ENCODE results near the gene TAC4.
A peak's percentile ranks its signal among the peaks of the same experiment; 100 is the strongest.

The TAC4 gene

GRCh38 chr17:49848739-49849138 lies 870 bp upstream of the TAC4 start:
- TF ChIP-seq LEF1 (IDR thresholded peaks at IDR 0.05; ENCODE audit: borderline replicate concordance) (no peak), SUZ12 (IDR thresholded peaks at IDR 0.05) (no peak), SP1 (IDR thresholded peaks at IDR 0.05) (no peak), PKNOX1 (IDR thresholded peaks at IDR 0.05) (no peak), L3MBTL2 (conservative IDR thresholded peaks at IDR 0.05) (no peak), FOXK2 (IDR thresholded peaks at IDR 0.05) (no peak), HDGF (IDR thresholded peaks at IDR 0.05; ENCODE audit: borderline replicate concordance) (no peak), CTBP1 (IDR thresholded peaks at IDR 0.05; ENCODE audit: borderline replicate concordance) (no peak), NFRKB (IDR thresholded peaks at IDR 0.05) (no peak), ELF4 (IDR thresholded peaks at IDR 0.05) (no peak), BHLHE40 (IDR thresholded peaks at IDR 0.05; ENCODE audit: borderline replicate concordance) (no peak), FOXM1 (IDR thresholded peaks at IDR 0.05; ENCODE audit: borderline replicate concordance) (no peak), TARDBP (IDR thresholded peaks at IDR 0.05) (no peak), FOXA1 (IDR thresholded peaks at IDR 0.05) (no peak), ZNF384 (IDR thresholded peaks at IDR 0.05) (no peak)
- ChIA-PET POLR2A (no interaction called here), CTCF (no interaction called here)
- no peak for DNase-seq (ENCODE audit: extremely low spot score)

GRCh38 chr17:49846938-49847712 lies 744 bp downstream of the TAC4 start:
- no peak for TF ChIP-seq SP1 (IDR thresholded peaks at IDR 0.05)
- no peak for TF ChIP-seq BHLHE40 (IDR thresholded peaks at IDR 0.05; ENCODE audit: borderline replicate concordance)
- no peak for TF ChIP-seq LEF1 (IDR thresholded peaks at IDR 0.05; ENCODE audit: borderline replicate concordance)
- no peak for TF ChIP-seq ELF4 (IDR thresholded peaks at IDR 0.05)
- TF ChIP-seq FOXK2 (IDR thresholded peaks at IDR 0.05) = no peak
- TF ChIP-seq FOXM1 (IDR thresholded peaks at IDR 0.05; ENCODE audit: borderline replicate concordance) = no peak
- TF ChIP-seq PKNOX1 (IDR thresholded peaks at IDR 0.05) = no peak
- TF ChIP-seq SUZ12 (IDR thresholded peaks at IDR 0.05) = no peak
- TF ChIP-seq FOXA1 (IDR thresholded peaks at IDR 0.05) = no peak
- no peak for TF ChIP-seq ARNT (IDR thresholded peaks at IDR 0.05)
- no peak for TF ChIP-seq HDGF (IDR thresholded peaks at IDR 0.05; ENCODE audit: borderline replicate concordance)
- no peak for DNase-seq (ENCODE audit: extremely low spot score)
- CTCF ChIA-PET = no interaction called here
- POLR2A ChIA-PET = no interaction called here

GRCh38 chr17:49845321-49845720 lies 2.5 kb downstream of the TAC4 start:
- ChIA-PET CTCF (no interaction called here), POLR2A (no interaction called here)
- DNase-seq (ENCODE audit: extremely low spot score) = no peak
- no peak for TF ChIP-seq PKNOX1 (IDR thresholded peaks at IDR 0.05)

- POLR2A ChIA-PET = no interaction called here
- DNase-seq (ENCODE audit: extremely low spot score) = peak; percentile 54
- CTCF ChIA-PET = no interaction called here
- no peak for TF ChIP-seq FOXA1 (IDR thresholded peaks at IDR 0.05)
- TF ChIP-seq HDGF (IDR thresholded peaks at IDR 0.05; ENCODE audit: borderline replicate concordance) = no peak
Measured at GRCh38 chr17:49843774-49844350, 4.0 kb downstream of the TAC4 start.

GRCh38 chr17:49842846-49843245 lies 5.0 kb downstream of the TAC4 start:
- no peak for DNase-seq (ENCODE audit: extremely low spot score)
- POLR2A ChIA-PET = no interaction called here
- CTCF ChIA-PET = interaction anchor here (0.6 kb wide), 1 partner anchor 1065 kb away, joined by 3 read pairs; no protein-coding TSS in a partner anchor
- TF ChIP-seq CTBP1 (IDR thresholded peaks at IDR 0.05; ENCODE audit: borderline replicate concordance) (no peak), ZNF384 (IDR thresholded peaks at IDR 0.05) (no peak), ARNT (IDR thresholded peaks at IDR 0.05) (no peak), TARDBP (IDR thresholded peaks at IDR 0.05) (no peak), FOXA1 (IDR thresholded peaks at IDR 0.05) (no peak), BHLHE40 (IDR thresholded peaks at IDR 0.05; ENCODE audit: borderline replicate concordance) (no peak), HDGF (IDR thresholded peaks at IDR 0.05; ENCODE audit: borderline replicate concordance) (no peak), ELF4 (IDR thresholded peaks at IDR 0.05) (no peak)

- TF ChIP-seq ARNT (IDR thresholded peaks at IDR 0.05) = no peak
- TF ChIP-seq FOXM1 (IDR thresholded peaks at IDR 0.05; ENCODE audit: borderline replicate concordance) = no peak
- TF ChIP-seq LEF1 (IDR thresholded peaks at IDR 0.05; ENCODE audit: borderline replicate concordance) = no peak
- no peak for DNase-seq (ENCODE audit: extremely low spot score)
- CTCF ChIA-PET = interaction anchor here (0.6 kb wide), 1 partner anchor 1065 kb away, joined by 3 read pairs; no protein-coding TSS in a partner anchor
- POLR2A ChIA-PET = no interaction called here
Measured at GRCh38 chr17:49842371-49842770, 5.5 kb downstream of the TAC4 start.

GRCh38 chr17:49841548-49841947 lies 6.3 kb downstream of the TAC4 start:
- TF ChIP-seq CTBP1 (IDR thresholded peaks at IDR 0.05; ENCODE audit: borderline replicate concordance) (no peak), L3MBTL2 (conservative IDR thresholded peaks at IDR 0.05) (no peak), SUZ12 (IDR thresholded peaks at IDR 0.05) (no peak)
- POLR2A ChIA-PET = no interaction called here
- CTCF ChIA-PET = no interaction called here
- no peak for DNase-seq (ENCODE audit: extremely low spot score)

Measured in HEK293T (cell line).